Activated naive CD8-positive, alpha-beta T cell treated with anti-CD3 and anti-CD28 coated beads for 36 hours (primary cell): Measurements from ENCODE around the gene PCDHGA7. TPM values are rescaled to one million over a fixed set of nuclear protein-coding genes. Genes with fewer than 3 reads are reported as not detected.
"Not testable (repeated sequence)": the region's sequence is repeated elsewhere in the genome, so short reads cannot be mapped to it uniquely, and the experiment has no call there.

ENCODE experiments used
- DNase-seq: peaks from one replicate; pipeline ENCODE4 v3.0.0; 2021
- H3K27ac Mint-ChIP-seq: one replicate; pipeline ENCODE4 v1.8.0; 2022; ENCODE audit warnings: mild to moderate bottlenecking, moderate library complexity, mixed read lengths
- H3K27me3 Mint-ChIP-seq: one replicate; pipeline ENCODE4 v1.8.0; 2022; ENCODE audit warnings: mild to moderate bottlenecking, mixed read lengths
- H3K36me3 Mint-ChIP-seq: one replicate; pipeline ENCODE4 v1.8.0; 2021; ENCODE audit warnings: mild to moderate bottlenecking, mixed read lengths
- H3K4me1 Mint-ChIP-seq: one replicate; pipeline ENCODE4 v1.8.0; 2021; ENCODE audit warnings: mixed read lengths
- H3K4me3 Mint-ChIP-seq: one replicate; pipeline ENCODE4 v1.8.0; 2022; ENCODE audit warnings: mild to moderate bottlenecking, moderate library complexity, mixed read lengths
- H3K9me3 Mint-ChIP-seq: one replicate; pipeline ENCODE4 v1.8.0; 2022; ENCODE audit warnings: mixed read lengths
- total RNA-seq, 2 experiments: library from RNA; stranded (reverse); gene quantifications; one replicate each; pipeline ENCODE4 v1.2.3, GENCODE V29; 2021

The PCDHGA7 gene
- total RNA-seq, 2 experiments from 2014 or later = not detected

- H3K4me1 Mint-ChIP-seq, H3K27ac Mint-ChIP-seq: not testable (repeated sequence)
- peak; percentile 49 for DNase-seq
- peaks cover 15% of the 10 kb centered on the region for H3K36me3 Mint-ChIP-seq
- peaks cover 23% of the 10 kb centered on the region for H3K9me3 Mint-ChIP-seq
- H3K27me3 Mint-ChIP-seq = peaks cover 85% of the 10 kb centered on the region
- peak within 1 kb of the TSS; percentile 45 for H3K4me3 Mint-ChIP-seq
These were observed 25.4 kb downstream of the PCDHGA7 start, which contains the start of gene PCDHGB6 for GRCh38 chr5:141407790-141408505. Gene PCDHGB6, plus strand, starts transcription at chr5:141408021. Its CDS starts 182 bp downstream, at chr5:141408203.

GRCh38 chr5:141409598-141410306 is 27.2 kb downstream of the PCDHGA7 start:
- Mint-ChIP-seq H3K4me3 (no peak overlapping the region), H3K36me3 (peaks cover 20% of the 10 kb centered on the region), H3K4me1 (peaks cover 4% of the 10 kb centered on the region), H3K27me3 (peaks cover 87% of the 10 kb centered on the region), H3K9me3 (peaks cover 31% of the 10 kb centered on the region), H3K27ac (no peak overlapping the region)
- DNase-seq = no peak

GRCh38 chr5:141411575-141411974 is 29.0 kb downstream of the PCDHGA7 start:
- H3K4me1 Mint-ChIP-seq = peaks cover 4% of the 10 kb centered on the region
- H3K36me3 Mint-ChIP-seq = peaks cover 20% of the 10 kb centered on the region
- no peak for DNase-seq
- peaks cover 28% of the 10 kb centered on the region for H3K9me3 Mint-ChIP-seq
- H3K27me3 Mint-ChIP-seq = peaks cover 86% of the 10 kb centered on the region
- no peak overlapping the region for H3K4me3 Mint-ChIP-seq
- H3K27ac Mint-ChIP-seq = no peak overlapping the region

GRCh38 chr5:141412854-141413539 is 30.5 kb downstream of the PCDHGA7 start, which contains the start of gene PCDHGA10:
Gene PCDHGA10, plus strand, starts transcription at chr5:141412987. Its CDS starts 189 bp downstream, at chr5:141413176.
- Mint-ChIP-seq H3K36me3 (peaks cover 23% of the 10 kb centered on the region), H3K27ac (no peak within 1 kb of the TSS), H3K27me3 (peaks cover 85% of the 10 kb centered on the region), H3K4me1 (peaks cover 6% of the 10 kb centered on the region), H3K9me3 (peaks cover 29% of the 10 kb centered on the region), H3K4me3 (peak within 1 kb of the TSS; percentile 77)
- peak; percentile 55 for DNase-seq

- Mint-ChIP-seq H3K4me3 (peak overlapping the region; percentile 77), H3K36me3 (peaks cover 26% of the 10 kb centered on the region), H3K4me1 (peaks cover 7% of the 10 kb centered on the region), H3K27me3 (peaks cover 85% of the 10 kb centered on the region), H3K9me3 (peaks cover 32% of the 10 kb centered on the region), H3K27ac (no peak overlapping the region)
- no peak for DNase-seq
These were observed 31.1 kb downstream of the PCDHGA7 start for GRCh38 chr5:141413540-141414069.

- not testable (repeated sequence) for H3K27ac Mint-ChIP-seq, H3K4me1 Mint-ChIP-seq, DNase-seq, H3K4me3 Mint-ChIP-seq
- Mint-ChIP-seq H3K27me3 (peaks cover 82% of the 10 kb centered on the region), H3K36me3 (peaks cover 24% of the 10 kb centered on the region), H3K9me3 (peaks cover 28% of the 10 kb centered on the region)
These were observed 32.2 kb downstream of the PCDHGA7 start for GRCh38 chr5:141414548-141415274.

GRCh38 chr5:141415275-141415618 is 32.7 kb downstream of the PCDHGA7 start:
- H3K27me3 Mint-ChIP-seq = peaks cover 84% of the 10 kb centered on the region
- H3K9me3 Mint-ChIP-seq = peaks cover 29% of the 10 kb centered on the region
- not testable (repeated sequence) for H3K4me3 Mint-ChIP-seq, H3K27ac Mint-ChIP-seq, H3K4me1 Mint-ChIP-seq, DNase-seq
- peaks cover 25% of the 10 kb centered on the region for H3K36me3 Mint-ChIP-seq

GRCh38 chr5:141417494-141418172 is 35.1 kb downstream of the PCDHGA7 start, which contains the start of gene PCDHGB7:
Gene PCDHGB7, plus strand, starts transcription at chr5:141417677. Its CDS starts 183 bp downstream, at chr5:141417860.
- Mint-ChIP-seq H3K36me3 (peaks cover 37% of the 10 kb centered on the region), H3K9me3 (peaks cover 39% of the 10 kb centered on the region), H3K27ac (peak within 1 kb of the TSS; percentile 18), H3K27me3 (peaks cover 94% of the 10 kb centered on the region), H3K4me3 (peak within 1 kb of the TSS; percentile 66)
- not testable (repeated sequence) for H3K4me1 Mint-ChIP-seq
- DNase-seq = peak; percentile 62

GRCh38 chr5:141419074-141419880 is 36.7 kb downstream of the PCDHGA7 start:
- Mint-ChIP-seq H3K4me1 (peaks cover 5% of the 10 kb centered on the region), H3K27me3 (peaks cover 90% of the 10 kb centered on the region), H3K36me3 (peaks cover 36% of the 10 kb centered on the region), H3K9me3 (peaks cover 44% of the 10 kb centered on the region), H3K4me3 (no peak overlapping the region), H3K27ac (no peak overlapping the region)
- no peak for DNase-seq

GRCh38 chr5:141420855-141421488 is 38.4 kb downstream of the PCDHGA7 start, which contains the start of gene PCDHGA11:
Gene PCDHGA11, plus strand, starts transcription at chr5:141421051. Its CDS starts 177 bp downstream, at chr5:141421228.
- Mint-ChIP-seq H3K9me3 (peaks cover 37% of the 10 kb centered on the region), H3K4me1 (peaks cover 5% of the 10 kb centered on the region), H3K27me3 (peaks cover 88% of the 10 kb centered on the region), H3K27ac (no peak within 1 kb of the TSS), H3K36me3 (peaks cover 32% of the 10 kb centered on the region), H3K4me3 (peak within 1 kb of the TSS; percentile 78)
- no peak for DNase-seq

GRCh38 chr5:141421489-141421855 is 38.9 kb downstream of the PCDHGA7 start:
- Mint-ChIP-seq H3K4me3 (peak overlapping the region; percentile 78), H3K4me1 (peaks cover 5% of the 10 kb centered on the region), H3K9me3 (peaks cover 37% of the 10 kb centered on the region), H3K36me3 (peaks cover 32% of the 10 kb centered on the region), H3K27ac (no peak overlapping the region), H3K27me3 (peaks cover 88% of the 10 kb centered on the region)
- no peak for DNase-seq

- no peak overlapping the region for H3K4me3 Mint-ChIP-seq
- H3K27ac Mint-ChIP-seq = no peak overlapping the region
- DNase-seq = no peak
- H3K36me3 Mint-ChIP-seq = peaks cover 32% of the 10 kb centered on the region
- H3K27me3 Mint-ChIP-seq = peaks cover 90% of the 10 kb centered on the region
- H3K9me3 Mint-ChIP-seq = peaks cover 35% of the 10 kb centered on the region
- H3K4me1 Mint-ChIP-seq = peaks cover 4% of the 10 kb centered on the region
These were observed 40.3 kb downstream of the PCDHGA7 start for GRCh38 chr5:141422742-141423291.
